Measurements from ENCODE around the gene TGFB1I1.

Gene TGFB1I1

DNA sequence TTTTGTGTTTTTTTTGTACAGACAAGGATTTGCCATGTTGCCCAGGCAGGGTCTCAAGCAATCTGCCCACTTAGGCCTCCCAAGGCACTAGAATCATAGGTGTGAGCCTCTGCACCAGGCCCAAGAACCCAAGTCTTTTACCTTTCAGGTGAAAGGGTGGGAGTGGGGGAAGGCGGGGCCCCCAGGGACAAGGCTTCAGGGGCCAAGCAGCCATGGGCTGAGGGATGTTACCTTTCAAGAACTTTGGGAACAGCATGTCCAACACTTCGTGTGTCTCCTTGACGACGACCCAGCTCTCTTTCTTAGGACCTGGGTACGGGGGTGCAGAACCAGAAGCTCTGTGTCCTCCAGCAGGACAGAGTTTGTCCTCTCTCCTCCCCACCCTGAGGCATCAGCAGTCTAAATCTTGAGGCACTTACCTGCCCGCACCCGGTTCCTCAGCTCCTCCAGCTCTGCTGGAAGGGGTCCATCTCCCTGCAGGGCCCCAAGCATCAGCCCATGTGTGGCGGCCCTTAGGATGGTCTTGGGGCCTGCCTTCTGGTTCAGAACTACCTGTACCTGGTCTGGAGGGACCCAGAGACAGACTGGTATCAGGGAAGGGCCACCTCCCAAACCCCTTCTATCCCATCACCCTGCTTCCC is 19.9 kb downstream of the TGFB1I1 start:
- Histone ChIP-seq H2AFZ (no peak overlapping the region), H3K9me3 (ENCODE audit: control insufficient read depth, low read length) (no peaks in the 10 kb centered on the region), H3K4me1 (peaks cover 4% of the 10 kb centered on the region), H3K27me3 (ENCODE audit: control insufficient read depth, insufficient read depth, low read length) (no peaks in the 10 kb centered on the region), H3K79me2 (peaks cover 3% of the 10 kb centered on the region), H3K27ac (no peak overlapping the region), H3K4me3 (ENCODE audit: low read depth, low read length) (no peak overlapping the region), H3K36me3 (ENCODE audit: control insufficient read depth, insufficient read depth, low read length) (no peaks in the 10 kb centered on the region), H3K4me2 (ENCODE audit: low read length) (no peak overlapping the region), H3K9ac (no peak overlapping the region)
- TF ChIP-seq, protein P1, sequence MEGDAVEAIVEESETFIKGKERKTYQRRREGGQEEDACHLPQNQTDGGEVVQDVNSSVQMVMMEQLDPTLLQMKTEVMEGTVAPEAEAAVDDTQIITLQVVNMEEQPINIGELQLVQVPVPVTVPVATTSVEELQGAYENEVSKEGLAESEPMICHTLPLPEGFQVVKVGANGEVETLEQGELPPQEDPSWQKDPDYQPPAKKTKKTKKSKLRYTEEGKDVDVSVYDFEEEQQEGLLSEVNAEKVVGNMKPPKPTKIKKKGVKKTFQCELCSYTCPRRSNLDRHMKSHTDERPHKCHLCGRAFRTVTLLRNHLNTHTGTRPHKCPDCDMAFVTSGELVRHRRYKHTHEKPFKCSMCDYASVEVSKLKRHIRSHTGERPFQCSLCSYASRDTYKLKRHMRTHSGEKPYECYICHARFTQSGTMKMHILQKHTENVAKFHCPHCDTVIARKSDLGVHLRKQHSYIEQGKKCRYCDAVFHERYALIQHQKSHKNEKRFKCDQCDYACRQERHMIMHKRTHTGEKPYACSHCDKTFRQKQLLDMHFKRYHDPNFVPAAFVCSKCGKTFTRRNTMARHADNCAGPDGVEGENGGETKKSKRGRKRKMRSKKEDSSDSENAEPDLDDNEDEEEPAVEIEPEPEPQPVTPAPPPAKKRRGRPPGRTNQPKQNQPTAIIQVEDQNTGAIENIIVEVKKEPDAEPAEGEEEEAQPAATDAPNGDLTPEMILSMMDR (IDR thresholded peaks at IDR 0.05) = no peak

DNA sequence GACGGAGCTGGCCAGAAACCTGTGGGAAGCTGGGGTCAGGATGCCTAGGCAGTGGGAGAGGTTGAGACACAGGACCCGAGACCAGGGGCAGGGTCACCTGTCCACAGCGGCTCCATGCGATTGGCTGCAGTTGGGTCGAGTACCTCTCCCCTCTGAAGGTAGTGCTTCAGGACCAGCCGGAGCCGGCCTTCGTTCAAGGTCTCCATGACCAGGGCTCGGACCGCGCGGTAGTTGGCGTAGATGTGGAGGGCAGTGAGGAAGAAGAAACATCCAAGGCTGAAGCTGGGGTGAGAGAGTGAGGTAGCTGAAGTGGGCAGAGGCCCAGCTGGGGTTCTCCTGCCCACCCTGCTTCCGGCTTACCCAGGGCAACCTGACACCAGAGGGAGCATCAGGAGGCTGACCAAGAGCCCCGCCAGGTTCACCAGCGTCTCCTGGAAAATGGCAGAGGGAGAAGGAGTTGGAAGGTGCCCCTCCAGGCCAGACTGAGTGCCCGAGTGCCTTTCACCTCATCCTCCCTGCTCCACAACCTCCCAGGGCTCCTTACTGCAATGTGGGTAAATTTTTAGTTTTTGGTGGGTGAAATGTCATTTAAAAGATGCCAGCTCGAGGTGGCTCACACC is 21.7 kb downstream of the TGFB1I1 start:
- H3K79me2 ChIP-seq = peaks cover 13% of the 10 kb centered on the region
- H3K9ac ChIP-seq = no peak overlapping the region
- no peaks in the 10 kb centered on the region for H3K9me3 ChIP-seq (ENCODE audit: control insufficient read depth, low read length)
- H3K4me3 ChIP-seq (ENCODE audit: low read depth, low read length) = no peak overlapping the region
- H3K36me3 ChIP-seq (ENCODE audit: control insufficient read depth, insufficient read depth, low read length) = no peaks in the 10 kb centered on the region
- no peaks in the 10 kb centered on the region for H3K27me3 ChIP-seq (ENCODE audit: control insufficient read depth, insufficient read depth, low read length)
- H3K27ac ChIP-seq = no peak overlapping the region
- H2AFZ ChIP-seq = no peak overlapping the region
- H3K4me1 ChIP-seq = no peaks in the 10 kb centered on the region
- TF ChIP-seq, protein P1 (IDR thresholded peaks at IDR 0.05) = no peak
- no peak overlapping the region for H3K4me2 ChIP-seq (ENCODE audit: low read length)

DNA sequence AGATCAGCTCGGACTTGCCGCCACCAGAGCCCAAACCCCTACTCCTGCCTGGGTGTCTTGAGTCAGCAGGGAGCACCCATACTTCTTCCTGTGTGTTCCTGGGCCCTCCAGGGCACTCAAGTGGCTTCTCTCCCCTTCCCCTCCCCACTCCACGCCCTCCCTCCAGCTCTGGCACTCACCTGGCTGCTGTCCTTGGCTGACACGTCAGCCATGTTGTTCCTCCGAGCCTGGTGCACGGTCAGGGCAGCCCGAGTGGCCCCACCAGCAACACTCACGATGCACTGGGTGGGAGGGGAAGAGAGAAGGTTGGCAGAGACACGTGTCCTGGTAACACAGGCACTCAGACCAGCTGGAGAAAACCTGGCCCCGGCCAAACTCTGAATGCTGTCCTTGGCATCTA is 24.7 kb downstream of the TGFB1I1 start:
- H3K4me1 ChIP-seq = no peaks in the 10 kb centered on the region

DNA sequence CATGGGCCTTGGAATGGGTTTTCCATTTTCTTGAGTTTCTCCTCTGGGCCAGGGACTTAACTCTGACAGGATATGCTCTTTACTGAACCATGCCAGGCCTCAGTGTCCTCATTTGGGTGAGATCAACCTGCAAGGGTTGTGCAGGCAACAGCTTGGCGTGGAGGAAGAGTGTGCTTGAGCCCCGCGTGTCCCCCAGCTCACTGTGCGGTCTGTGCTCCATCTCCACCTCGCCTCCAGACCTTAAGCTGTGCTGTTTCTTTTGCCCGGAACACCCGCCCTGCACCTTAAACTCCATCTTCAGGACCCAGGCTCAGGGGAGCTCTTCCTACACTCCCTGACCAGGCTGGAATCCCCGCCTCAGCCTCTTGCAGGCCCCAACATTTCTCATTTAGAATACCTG is 26.5 kb downstream of the TGFB1I1 start:
- Histone ChIP-seq H2AFZ (no peak overlapping the region), H3K9me3 (ENCODE audit: control insufficient read depth, low read length) (no peaks in the 10 kb centered on the region), H3K9ac (no peak overlapping the region), H3K4me2 (ENCODE audit: low read length) (no peak overlapping the region), H3K4me3 (ENCODE audit: low read depth, low read length) (no peak overlapping the region), H3K4me1 (no peaks in the 10 kb centered on the region), H3K79me2 (peaks cover 31% of the 10 kb centered on the region), H3K27me3 (ENCODE audit: control insufficient read depth, insufficient read depth, low read length) (no peaks in the 10 kb centered on the region), H3K36me3 (ENCODE audit: control insufficient read depth, insufficient read depth, low read length) (no peaks in the 10 kb centered on the region), H3K27ac (no peak overlapping the region)
- TF ChIP-seq, protein P1 (IDR thresholded peaks at IDR 0.05) = no peak

More for the DNA sequence above, 24.7 kb downstream of the TGFB1I1 start:
- no peak overlapping the region for H2AFZ ChIP-seq
- H3K9me3 ChIP-seq (ENCODE audit: control insufficient read depth, low read length) = no peaks in the 10 kb centered on the region
- TF ChIP-seq, protein P1 (IDR thresholded peaks at IDR 0.05) = no peak
- H3K4me2 ChIP-seq (ENCODE audit: low read length) = no peak overlapping the region
- H3K79me2 ChIP-seq = peaks cover 31% of the 10 kb centered on the region
- H3K36me3 ChIP-seq (ENCODE audit: control insufficient read depth, insufficient read depth, low read length) = no peaks in the 10 kb centered on the region
- no peak overlapping the region for H3K9ac ChIP-seq
- H3K4me3 ChIP-seq (ENCODE audit: low read depth, low read length) = no peak overlapping the region
- H3K27ac ChIP-seq = no peak overlapping the region
- no peaks in the 10 kb centered on the region for H3K27me3 ChIP-seq (ENCODE audit: control insufficient read depth, insufficient read depth, low read length)

DNA sequence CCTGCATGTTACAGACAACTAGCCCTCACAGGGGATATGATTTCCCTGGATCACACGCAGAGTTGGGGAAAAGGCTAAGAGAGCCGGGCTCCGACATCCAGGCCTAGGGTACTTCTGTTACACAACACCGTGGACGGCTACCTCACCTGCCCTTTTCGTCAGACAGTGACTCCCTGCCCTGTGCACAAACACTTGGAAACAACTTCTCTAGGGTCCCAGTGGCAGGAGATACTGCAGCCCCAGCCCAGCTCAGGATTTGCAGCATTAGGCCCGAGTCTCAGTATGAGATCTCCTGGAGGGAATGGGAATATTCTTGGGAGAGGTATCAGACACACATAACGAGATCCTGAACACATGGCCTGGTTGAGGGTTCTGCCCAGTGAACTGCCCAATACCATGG is 28.0 kb downstream of the TGFB1I1 start:
- Histone ChIP-seq H3K4me1 (no peaks in the 10 kb centered on the region), H3K79me2 (peaks cover 31% of the 10 kb centered on the region), H3K27ac (no peak overlapping the region), H3K9me3 (ENCODE audit: control insufficient read depth, low read length) (no peaks in the 10 kb centered on the region), H3K4me2 (ENCODE audit: low read length) (no peak overlapping the region), H3K9ac (no peak overlapping the region), H3K27me3 (ENCODE audit: control insufficient read depth, insufficient read depth, low read length) (no peaks in the 10 kb centered on the region), H3K36me3 (ENCODE audit: control insufficient read depth, insufficient read depth, low read length) (no peaks in the 10 kb centered on the region), H2AFZ (no peak overlapping the region), H3K4me3 (ENCODE audit: low read depth, low read length) (no peak overlapping the region)
- TF ChIP-seq, protein P1 (IDR thresholded peaks at IDR 0.05) = no peak

All from parathyroid adenoma (tissue), 2 donors.